Measurements from ENCODE around the gene SP140.

SP140 gene

GRCh38 chr2:230225486-230225885 is at the start of gene SP140:
Gene SP140, plus strand, starts transcription at chr2:230225736. Its CDS starts 109 bp downstream, at chr2:230225845.
- H3K9me3 ChIP-seq (ENCODE audit: control insufficient read depth, low read depth, low read length): no peaks in the 10 kb centered on the region
- H3K4me1 ChIP-seq (ENCODE audit: control insufficient read depth, low read depth, low read length): no peaks in the 10 kb centered on the region
- no peak within 1 kb of the TSS for H3K4me3 ChIP-seq (ENCODE audit: low read length)
- H3K9ac ChIP-seq (ENCODE audit: low read length): no peak within 1 kb of the TSS
- H3K27me3 ChIP-seq (ENCODE audit: control insufficient read depth, insufficient read depth, low read length): no peaks in the 10 kb centered on the region
- H3K36me3 ChIP-seq (ENCODE audit: control insufficient read depth, low read depth, low read length): no peaks in the 10 kb centered on the region
- no peak within 1 kb of the TSS for H3K27ac ChIP-seq (ENCODE audit: low read length)

GRCh38 chr2:230176996-230177395 is 48.5 kb upstream of the SP140 start:
- Histone ChIP-seq H3K4me1 (ENCODE audit: control insufficient read depth, low read depth, low read length) (peaks cover 12% of the 10 kb centered on the region), H3K27me3 (ENCODE audit: control insufficient read depth, insufficient read depth, low read length) (no peaks in the 10 kb centered on the region), H3K9ac (ENCODE audit: low read length) (no peak overlapping the region), H3K9me3 (ENCODE audit: control insufficient read depth, low read depth, low read length) (no peaks in the 10 kb centered on the region), H3K4me3 (ENCODE audit: low read length) (no peak overlapping the region), H3K36me3 (ENCODE audit: control insufficient read depth, low read depth, low read length) (no peaks in the 10 kb centered on the region), H3K27ac (ENCODE audit: low read length) (no peak overlapping the region)

- no peaks in the 10 kb centered on the region for H3K9me3 ChIP-seq (ENCODE audit: control insufficient read depth, low read depth, low read length)
- no peak overlapping the region for H3K27ac ChIP-seq (ENCODE audit: low read length)
- H3K9ac ChIP-seq (ENCODE audit: low read length): no peak overlapping the region
- H3K4me3 ChIP-seq (ENCODE audit: low read length): no peak overlapping the region
- no peaks in the 10 kb centered on the region for H3K36me3 ChIP-seq (ENCODE audit: control insufficient read depth, low read depth, low read length)
- H3K4me1 ChIP-seq (ENCODE audit: control insufficient read depth, low read depth, low read length): peaks cover 12% of the 10 kb centered on the region
- no peaks in the 10 kb centered on the region for H3K27me3 ChIP-seq (ENCODE audit: control insufficient read depth, insufficient read depth, low read length)
Measured at GRCh38 chr2:230178546-230179485, 46.7 kb upstream of the SP140 start.

GRCh38 chr2:230179907-230180306 is 45.6 kb upstream of the SP140 start:
- Histone ChIP-seq H3K9me3 (ENCODE audit: control insufficient read depth, low read depth, low read length) (no peaks in the 10 kb centered on the region), H3K4me3 (ENCODE audit: low read length) (no peak overlapping the region), H3K4me1 (ENCODE audit: control insufficient read depth, low read depth, low read length) (peaks cover 12% of the 10 kb centered on the region), H3K27ac (ENCODE audit: low read length) (no peak overlapping the region), H3K27me3 (ENCODE audit: control insufficient read depth, insufficient read depth, low read length) (no peaks in the 10 kb centered on the region), H3K9ac (ENCODE audit: low read length) (no peak overlapping the region), H3K36me3 (ENCODE audit: control insufficient read depth, low read depth, low read length) (no peaks in the 10 kb centered on the region)

GRCh38 chr2:230181195-230181594 is 44.3 kb upstream of the SP140 start:
- Histone ChIP-seq H3K9me3 (ENCODE audit: control insufficient read depth, low read depth, low read length) (no peaks in the 10 kb centered on the region), H3K9ac (ENCODE audit: low read length) (no peak overlapping the region), H3K36me3 (ENCODE audit: control insufficient read depth, low read depth, low read length) (no peaks in the 10 kb centered on the region), H3K27ac (ENCODE audit: low read length) (no peak overlapping the region), H3K4me1 (ENCODE audit: control insufficient read depth, low read depth, low read length) (peaks cover 12% of the 10 kb centered on the region), H3K27me3 (ENCODE audit: control insufficient read depth, insufficient read depth, low read length) (no peaks in the 10 kb centered on the region), H3K4me3 (ENCODE audit: low read length) (no peak overlapping the region)

GRCh38 chr2:230184727-230185578 is 40.6 kb upstream of the SP140 start:
- no peaks in the 10 kb centered on the region for H3K4me1 ChIP-seq (ENCODE audit: control insufficient read depth, low read depth, low read length)
- H3K27me3 ChIP-seq (ENCODE audit: control insufficient read depth, insufficient read depth, low read length): no peaks in the 10 kb centered on the region
- no peaks in the 10 kb centered on the region for H3K36me3 ChIP-seq (ENCODE audit: control insufficient read depth, low read depth, low read length)
- H3K9me3 ChIP-seq (ENCODE audit: control insufficient read depth, low read depth, low read length): no peaks in the 10 kb centered on the region
- H3K4me3 ChIP-seq (ENCODE audit: low read length): no peak overlapping the region
- no peak overlapping the region for H3K27ac ChIP-seq (ENCODE audit: low read length)
- no peak overlapping the region for H3K9ac ChIP-seq (ENCODE audit: low read length)

- Histone ChIP-seq H3K9ac (ENCODE audit: low read length) (no peak overlapping the region), H3K36me3 (ENCODE audit: control insufficient read depth, low read depth, low read length) (no peaks in the 10 kb centered on the region), H3K4me1 (ENCODE audit: control insufficient read depth, low read depth, low read length) (no peaks in the 10 kb centered on the region), H3K4me3 (ENCODE audit: low read length) (no peak overlapping the region), H3K27me3 (ENCODE audit: control insufficient read depth, insufficient read depth, low read length) (no peaks in the 10 kb centered on the region), H3K9me3 (ENCODE audit: control insufficient read depth, low read depth, low read length) (no peaks in the 10 kb centered on the region), H3K27ac (ENCODE audit: low read length) (no peak overlapping the region)
Measured at GRCh38 chr2:230202430-230203109, 23.0 kb upstream of the SP140 start.

- Histone ChIP-seq H3K36me3 (ENCODE audit: control insufficient read depth, low read depth, low read length) (no peaks in the 10 kb centered on the region), H3K9ac (ENCODE audit: low read length) (no peak overlapping the region), H3K27me3 (ENCODE audit: control insufficient read depth, insufficient read depth, low read length) (no peaks in the 10 kb centered on the region), H3K4me1 (ENCODE audit: control insufficient read depth, low read depth, low read length) (no peaks in the 10 kb centered on the region), H3K9me3 (ENCODE audit: control insufficient read depth, low read depth, low read length) (no peaks in the 10 kb centered on the region), H3K27ac (ENCODE audit: low read length) (no peak overlapping the region), H3K4me3 (ENCODE audit: low read length) (no peak overlapping the region)
Measured at GRCh38 chr2:230203110-230203676, 22.3 kb upstream of the SP140 start.

- Histone ChIP-seq H3K36me3 (ENCODE audit: control insufficient read depth, low read depth, low read length) (no peaks in the 10 kb centered on the region), H3K27me3 (ENCODE audit: control insufficient read depth, insufficient read depth, low read length) (no peaks in the 10 kb centered on the region), H3K27ac (ENCODE audit: low read length) (no peak overlapping the region), H3K9me3 (ENCODE audit: control insufficient read depth, low read depth, low read length) (no peaks in the 10 kb centered on the region), H3K4me1 (ENCODE audit: control insufficient read depth, low read depth, low read length) (no peaks in the 10 kb centered on the region), H3K9ac (ENCODE audit: low read length) (no peak overlapping the region), H3K4me3 (ENCODE audit: low read length) (no peak overlapping the region)
Measured at GRCh38 chr2:230205034-230205433, 20.5 kb upstream of the SP140 start.

- Histone ChIP-seq H3K4me3 (ENCODE audit: low read length) (no peak overlapping the region), H3K27ac (ENCODE audit: low read length) (no peak overlapping the region), H3K4me1 (ENCODE audit: control insufficient read depth, low read depth, low read length) (no peaks in the 10 kb centered on the region), H3K9ac (ENCODE audit: low read length) (no peak overlapping the region), H3K9me3 (ENCODE audit: control insufficient read depth, low read depth, low read length) (no peaks in the 10 kb centered on the region), H3K27me3 (ENCODE audit: control insufficient read depth, insufficient read depth, low read length) (no peaks in the 10 kb centered on the region), H3K36me3 (ENCODE audit: control insufficient read depth, low read depth, low read length) (no peaks in the 10 kb centered on the region)
Measured at GRCh38 chr2:230205721-230206120, 19.8 kb upstream of the SP140 start.

- H3K4me3 ChIP-seq (ENCODE audit: low read length): no peak overlapping the region
- H3K27ac ChIP-seq (ENCODE audit: low read length): no peak overlapping the region
- H3K36me3 ChIP-seq (ENCODE audit: control insufficient read depth, low read depth, low read length): no peaks in the 10 kb centered on the region
Measured at GRCh38 chr2:230208576-230208975, 17.0 kb upstream of the SP140 start.

More at GRCh38 chr2:230208576-230208975, 17.0 kb upstream of the SP140 start:
- Histone ChIP-seq H3K9me3 (ENCODE audit: control insufficient read depth, low read depth, low read length) (no peaks in the 10 kb centered on the region), H3K27me3 (ENCODE audit: control insufficient read depth, insufficient read depth, low read length) (no peaks in the 10 kb centered on the region), H3K9ac (ENCODE audit: low read length) (no peak overlapping the region), H3K4me1 (ENCODE audit: control insufficient read depth, low read depth, low read length) (no peaks in the 10 kb centered on the region)

Measured in iPS-18a (cell line).